Fibroblast of lung (primary cell): ENCODE data around the gene SCGB1C1. TPM values are rescaled to one million over a fixed set of nuclear protein-coding genes. Genes with fewer than 3 reads are reported as not detected.

ENCODE experiments used
- DNase-seq, 2 donors: peaks; one replicate each; pipeline versions ENCODE4 v3.0.0 to v3.0.0-alpha.2; 2010; ENCODE audit warnings: low read depth in 2 of 2
- H2AFZ ChIP-seq: 2 replicates; pipeline ENCODE4 v1.5.1; 2012; ENCODE audit warnings: low read length, control low read depth, inconsistent platforms
- H3K27ac ChIP-seq: 2 replicates; pipeline ENCODE4 v1.5.1; 2011; ENCODE audit warnings: low read length, control low read depth; ENCODE audit not compliant: insufficient read depth
- H3K27me3 ChIP-seq: 2 replicates; pipeline ENCODE4 v1.5.1; 2011; ENCODE audit warnings: mild to moderate bottlenecking, low read length; ENCODE audit not compliant: control insufficient read depth, insufficient read depth
- H3K36me3 ChIP-seq: 2 replicates; pipeline ENCODE4 v1.5.1; 2011; ENCODE audit warnings: low read length; ENCODE audit not compliant: control insufficient read depth, insufficient read depth
- H3K4me1 ChIP-seq: 2 replicates; pipeline ENCODE4 v1.5.1; 2011; ENCODE audit warnings: low read length; ENCODE audit not compliant: control insufficient read depth, insufficient read depth; ENCODE audit errors: extremely low read depth
- H3K4me2 ChIP-seq: 2 replicates; pipeline ENCODE4 v1.5.1; 2011; ENCODE audit warnings: low read length, control low read depth; ENCODE audit not compliant: insufficient read depth; ENCODE audit errors: extremely low read depth
- H3K4me3 ChIP-seq, 4 experiments: fragments of 200-600 bp in 1 of 4; sonication (generic) in 1 of 4; replicated peaks in 1 of 4; 2 replicates each; pipeline ENCODE4 v1.5.1; 2011 to 2016; ENCODE audit warnings: low read length in 4 of 4, low read depth in 3 of 4, mild to moderate bottlenecking in 3 of 4, control low read depth in 2 of 4, inconsistent platforms in 1 of 4, mixed read lengths in 1 of 4; ENCODE audit not compliant: insufficient read depth in 1 of 4; ENCODE audit errors: control extremely low read depth in 1 of 4
- H3K79me2 ChIP-seq: 2 replicates; pipeline ENCODE4 v1.5.1; 2012; ENCODE audit warnings: mild to moderate bottlenecking, low read length, inconsistent platforms; ENCODE audit not compliant: control insufficient read depth, insufficient read depth
- H3K9ac ChIP-seq: 2 replicates; pipeline ENCODE4 v1.5.1; 2011; ENCODE audit warnings: mild to moderate bottlenecking, low read length, control low read depth; ENCODE audit not compliant: insufficient read depth
- H3K9me3 ChIP-seq: 2 replicates; pipeline ENCODE4 v1.5.1; 2012; ENCODE audit warnings: low read depth, low read length; ENCODE audit not compliant: control insufficient read depth, insufficient read depth
- H4K20me1 ChIP-seq: 2 replicates; pipeline ENCODE4 v1.5.1; 2011; ENCODE audit warnings: low read length; ENCODE audit not compliant: control insufficient read depth, insufficient read depth; ENCODE audit errors: extremely low read depth
- EZH2 ChIP-seq: IDR thresholded peaks from 2 replicates; pipeline ENCODE4 v1.5.1; 2012; ENCODE audit warnings: low read length, control low read depth, mild to moderate bottlenecking; ENCODE audit errors: missing control alignments
- polyA plus RNA-seq, 2 donors: library from polyadenylated mRNA; depleted of rRNA in 1 of 2; stranded (reverse) in 1 of 2; unstranded in 1 of 2; fragments of >200 nt; gene quantifications; 2 replicates each; pipeline ENCODE4 v1.2.1, GENCODE V29; 2011 to 2012; ENCODE audit warnings: missing spikeins in 1 of 2
- total RNA-seq: library from RNA; depleted of rRNA; stranded (reverse); fragments of >200 nt; gene quantifications from 2 replicates; pipeline ENCODE4 v1.2.1, GENCODE V29; 2014
- TF ChIP-seq, protein P1 (sequence below), 2 donors: IDR thresholded peaks in 1 of 2; conservative IDR thresholded peaks in 1 of 2; 1 replicate in 1 of 2; 2 replicates in 1 of 2; pipeline ENCODE4 v1.5.1; 2011 to 2012; ENCODE audit warnings: low read length in 2 of 2, control low read depth in 1 of 2, inconsistent platforms in 1 of 2, low read depth in 1 of 2, mild to moderate bottlenecking in 1 of 2

The SCGB1C1 gene
- total and polyA plus RNA-seq, 2 donors (not counting 1 experiment from before 2014, with no cell fraction given), result not detected

DNA sequence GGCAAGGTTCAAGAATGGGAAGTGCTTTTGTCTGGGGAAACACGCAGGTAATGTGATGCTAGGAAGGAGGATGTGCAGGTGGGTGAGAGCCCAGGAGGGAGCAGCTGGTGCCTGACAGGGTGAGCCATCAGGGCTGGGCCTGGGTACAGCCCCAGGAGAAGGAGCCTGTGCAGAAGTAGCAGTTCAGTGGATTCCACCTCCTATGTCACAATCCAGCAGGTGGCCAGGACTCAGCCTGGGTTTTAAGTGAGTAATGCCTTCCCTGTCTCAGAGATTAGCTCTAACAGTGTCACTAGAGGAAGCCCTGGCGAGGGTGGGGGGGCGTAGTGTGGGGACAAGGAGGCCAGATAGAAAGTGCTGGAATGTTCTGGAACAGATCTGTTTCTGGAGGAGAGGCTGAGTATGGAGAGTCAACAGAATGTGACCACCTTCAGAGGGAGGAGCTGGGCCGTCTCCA lies 22.7 kb downstream of the SCGB1C1 start:
- Histone ChIP-seq H3K27ac (no peak overlapping the region), H3K27me3 (no peaks in the 10 kb centered on the region), H3K9ac (no peak overlapping the region), H3K4me2 (no peak overlapping the region), H3K36me3 (peaks cover 36% of the 10 kb centered on the region), H3K4me1 (peaks cover 6% of the 10 kb centered on the region), H2AFZ (no peak overlapping the region), H4K20me1 (no peaks in the 10 kb centered on the region), H3K4me3 (no peak overlapping the region), H3K9me3 (no peaks in the 10 kb centered on the region), H3K79me2 (peaks cover 16% of the 10 kb centered on the region)
- TF ChIP-seq EZH2, result no peak
- no peak for DNase-seq

DNA sequence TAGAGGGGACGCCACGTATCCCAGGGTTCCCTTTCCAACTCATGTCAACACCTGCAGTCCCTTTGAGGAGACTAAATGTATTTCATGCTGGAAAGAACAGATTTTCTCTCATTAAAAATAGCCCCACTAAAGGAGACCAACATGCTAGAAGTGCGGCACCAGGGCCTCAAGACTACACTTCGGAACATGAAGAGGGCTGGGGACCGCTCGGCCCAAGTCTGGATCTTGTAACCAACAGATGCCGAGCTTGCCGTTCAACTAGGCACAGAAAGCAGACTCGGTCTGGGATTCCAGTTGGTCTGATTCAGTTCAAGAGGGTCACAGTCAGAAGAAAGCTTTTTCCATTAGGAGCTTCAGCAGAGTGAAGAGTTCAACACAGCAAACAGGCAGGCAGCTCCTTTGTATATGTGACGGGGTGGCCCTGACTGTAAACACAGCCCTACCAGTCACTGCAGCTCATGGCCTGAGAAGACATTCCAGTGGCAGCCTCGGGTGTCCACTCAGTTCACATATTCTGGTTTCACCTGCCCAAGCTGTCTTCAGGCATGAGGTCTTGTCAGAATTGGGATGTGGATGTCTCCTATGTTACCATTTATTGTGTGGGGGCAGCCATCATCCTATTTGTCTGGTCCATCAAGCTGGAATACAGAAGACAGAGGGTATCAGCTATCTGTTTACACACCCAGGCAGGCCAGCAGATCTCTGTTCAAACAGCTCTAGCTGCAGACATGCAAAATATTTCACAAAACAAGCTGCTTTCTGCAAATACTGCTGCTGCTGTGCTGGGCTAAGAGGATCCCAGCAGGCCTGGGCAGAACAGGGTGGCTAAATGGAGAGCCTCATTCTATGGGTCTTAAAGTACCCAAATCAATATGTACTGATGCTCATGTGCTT lies 23.4 kb downstream of the SCGB1C1 start:
- Histone ChIP-seq H3K9me3 (no peaks in the 10 kb centered on the region), H3K9ac (no peak overlapping the region), H3K4me2 (no peak overlapping the region), H3K79me2 (peaks cover 9% of the 10 kb centered on the region), H3K4me3 (no peak overlapping the region), H2AFZ (no peak overlapping the region), H3K27ac (no peak overlapping the region), H3K36me3 (peaks cover 29% of the 10 kb centered on the region), H3K4me1 (no peaks in the 10 kb centered on the region), H3K27me3 (no peaks in the 10 kb centered on the region), H4K20me1 (no peaks in the 10 kb centered on the region)
- no peak for DNase-seq
- TF ChIP-seq, protein P1, sequence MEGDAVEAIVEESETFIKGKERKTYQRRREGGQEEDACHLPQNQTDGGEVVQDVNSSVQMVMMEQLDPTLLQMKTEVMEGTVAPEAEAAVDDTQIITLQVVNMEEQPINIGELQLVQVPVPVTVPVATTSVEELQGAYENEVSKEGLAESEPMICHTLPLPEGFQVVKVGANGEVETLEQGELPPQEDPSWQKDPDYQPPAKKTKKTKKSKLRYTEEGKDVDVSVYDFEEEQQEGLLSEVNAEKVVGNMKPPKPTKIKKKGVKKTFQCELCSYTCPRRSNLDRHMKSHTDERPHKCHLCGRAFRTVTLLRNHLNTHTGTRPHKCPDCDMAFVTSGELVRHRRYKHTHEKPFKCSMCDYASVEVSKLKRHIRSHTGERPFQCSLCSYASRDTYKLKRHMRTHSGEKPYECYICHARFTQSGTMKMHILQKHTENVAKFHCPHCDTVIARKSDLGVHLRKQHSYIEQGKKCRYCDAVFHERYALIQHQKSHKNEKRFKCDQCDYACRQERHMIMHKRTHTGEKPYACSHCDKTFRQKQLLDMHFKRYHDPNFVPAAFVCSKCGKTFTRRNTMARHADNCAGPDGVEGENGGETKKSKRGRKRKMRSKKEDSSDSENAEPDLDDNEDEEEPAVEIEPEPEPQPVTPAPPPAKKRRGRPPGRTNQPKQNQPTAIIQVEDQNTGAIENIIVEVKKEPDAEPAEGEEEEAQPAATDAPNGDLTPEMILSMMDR (conservative IDR thresholded peaks at IDR 0.05 in 1 of 2, IDR thresholded peaks at IDR 0.05 in 1 of 2; ENCODE audit: low read depth in 1 of 2, low read length in 2 of 2), result no peak
- TF ChIP-seq EZH2, result no peak

DNA sequence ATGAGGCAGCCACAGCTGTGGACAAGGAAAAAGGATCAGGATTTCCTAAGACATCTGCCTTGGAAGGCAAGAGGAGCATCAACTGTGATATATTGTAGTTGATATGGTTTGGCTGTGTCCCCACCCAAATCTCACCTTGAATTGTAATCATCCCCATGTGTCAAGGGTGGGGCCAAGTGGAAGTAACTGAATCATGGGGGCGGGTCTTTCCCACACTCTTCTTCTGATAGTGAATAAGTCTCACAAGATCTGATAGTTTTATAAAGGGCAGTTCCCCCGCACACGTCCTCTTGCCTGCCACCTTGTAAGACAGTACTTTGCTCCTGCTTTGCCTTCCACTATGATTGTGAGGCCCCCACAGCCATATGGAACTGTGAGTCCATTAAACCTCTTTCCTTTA lies 24.8 kb downstream of the SCGB1C1 start:
- Histone ChIP-seq H3K9ac (no peak overlapping the region), H3K4me1 (peaks cover 3% of the 10 kb centered on the region), H3K4me3 (no peak overlapping the region), H2AFZ (no peak overlapping the region), H3K4me2 (no peak overlapping the region), H4K20me1 (no peaks in the 10 kb centered on the region), H3K27ac (no peak overlapping the region), H3K9me3 (no peaks in the 10 kb centered on the region), H3K27me3 (no peaks in the 10 kb centered on the region), H3K79me2 (no peaks in the 10 kb centered on the region), H3K36me3 (peaks cover 21% of the 10 kb centered on the region)
- DNase-seq, result no peak
- TF ChIP-seq, protein P1 (conservative IDR thresholded peaks at IDR 0.05 in 1 of 2, IDR thresholded peaks at IDR 0.05 in 1 of 2; ENCODE audit: low read depth in 1 of 2, low read length in 2 of 2), result no peak
- TF ChIP-seq EZH2, result no peak
